ENCODE results near the gene HDHD2.

Gene HDHD2

DNA sequence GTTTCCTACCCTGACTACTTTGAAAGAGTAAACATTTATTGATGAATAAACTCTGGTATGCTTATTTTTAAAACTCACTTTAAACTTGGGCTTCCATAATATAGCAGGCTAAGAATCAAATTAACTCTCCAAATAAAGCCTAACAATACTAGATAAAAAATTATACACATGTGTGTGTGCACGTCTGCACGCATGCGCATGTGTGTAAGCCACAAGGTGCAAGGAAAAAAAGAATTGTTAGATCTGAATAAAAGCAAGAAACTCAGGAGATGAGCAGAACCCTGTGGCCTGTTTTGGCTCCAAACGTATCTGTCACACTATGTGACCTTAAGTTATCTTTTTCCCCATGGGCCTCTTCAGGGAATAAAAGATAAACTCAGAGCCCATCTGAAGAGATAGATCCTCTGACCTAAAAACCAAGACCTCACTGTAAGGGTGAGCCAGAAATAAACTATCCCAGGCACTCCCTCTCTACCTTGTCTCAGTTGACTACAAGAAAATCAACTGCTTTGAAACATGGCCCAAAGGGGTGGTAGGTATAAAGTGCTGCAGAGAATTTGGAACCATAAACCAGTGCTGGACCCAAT is 6.3 kb downstream of the HDHD2 start:
- DNase-seq = no peak

DNA sequence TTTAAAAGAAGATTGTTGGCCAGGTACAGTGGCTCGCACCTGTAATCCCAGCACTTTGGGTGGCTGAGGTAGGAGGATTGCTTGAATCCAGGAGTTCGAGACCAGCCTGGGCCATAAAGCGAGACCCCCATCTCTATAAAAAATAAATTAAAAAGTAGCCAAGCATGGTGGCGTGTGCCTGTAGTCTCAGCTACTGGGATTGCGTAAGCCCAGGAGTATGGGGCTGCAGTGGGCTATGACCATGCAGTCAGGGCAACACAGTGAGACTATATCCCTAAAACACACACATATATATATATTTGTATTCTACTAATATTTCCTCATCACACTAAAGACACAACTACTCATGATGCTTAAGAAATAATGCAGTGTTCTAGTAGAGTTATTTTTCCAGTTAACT is 7.1 kb downstream of the HDHD2 start:
- DNase-seq = no peak

- DNase-seq = no peak
These were observed 9.0 kb downstream of the HDHD2 start for GRCh38 chr18:47141289-47141688.

DNA sequence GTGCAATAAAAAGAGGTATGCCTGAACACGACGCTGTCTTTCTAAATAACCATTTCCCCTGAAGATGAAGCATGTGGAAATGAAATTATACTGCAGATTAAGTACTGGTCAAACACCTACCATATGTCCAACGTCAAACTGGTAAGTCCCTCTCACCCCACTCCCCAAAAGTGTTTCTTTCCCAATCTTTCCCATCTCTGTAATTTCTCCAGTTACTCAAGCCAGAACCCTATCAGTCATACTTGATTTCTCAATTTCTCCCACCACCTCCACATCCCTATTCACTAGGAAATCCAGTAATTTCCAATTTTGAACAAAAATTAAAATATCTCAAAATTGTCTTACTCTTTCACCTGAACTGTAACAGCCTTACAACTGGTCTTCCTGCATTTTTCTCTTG is 29.2 kb downstream of the HDHD2 start:
- no peak for DNase-seq

DNA sequence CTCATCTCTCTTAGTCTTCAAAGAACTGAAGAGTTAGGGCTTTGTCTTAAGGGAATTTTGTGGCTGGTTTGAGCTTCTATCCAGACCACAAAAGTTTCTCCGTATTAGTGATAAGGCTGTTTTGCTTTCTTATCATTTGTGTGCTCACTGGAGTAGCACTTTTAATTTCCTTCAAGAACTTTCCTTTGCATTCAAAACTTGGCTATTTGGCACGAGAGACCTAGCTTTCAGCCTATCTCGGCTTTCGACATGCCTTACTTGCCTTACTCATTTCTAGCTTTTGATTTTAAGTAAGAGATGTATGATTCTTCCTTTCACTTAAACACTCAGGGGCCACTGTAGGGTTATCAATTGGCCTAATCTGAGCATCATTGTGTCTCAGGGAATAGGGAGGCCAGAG is 29.9 kb downstream of the HDHD2 start:
- no peak for DNase-seq

DNA sequence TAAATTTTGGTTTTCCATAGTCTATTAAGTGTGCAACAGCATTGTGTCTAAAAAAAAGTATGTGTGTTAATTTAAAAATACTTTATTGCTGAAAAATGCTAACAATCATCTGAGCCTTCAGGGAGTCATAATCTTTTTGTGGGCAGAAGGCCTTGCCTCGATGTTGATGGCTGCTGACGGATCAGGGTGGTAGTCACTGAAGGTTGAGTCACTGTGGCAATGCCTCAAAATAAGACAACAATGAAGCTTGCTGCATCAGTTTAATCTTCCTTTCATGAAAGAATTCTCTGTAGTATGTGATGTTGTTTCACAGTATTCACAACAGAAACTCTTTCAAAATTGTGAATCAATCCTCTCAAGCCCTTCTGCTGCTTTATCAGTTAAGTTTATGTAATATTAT is 31.3 kb downstream of the HDHD2 start:
- no peak for DNase-seq

- no peak for DNase-seq
These were observed 35.1 kb downstream of the HDHD2 start for GRCh38 chr18:47115205-47115604.

GRCh38 chr18:47113796-47114540 is 36.3 kb downstream of the HDHD2 start:
- DNase-seq = no peak

GRCh38 chr18:47110492-47111274 is 39.6 kb downstream of the HDHD2 start:
- no peak for DNase-seq

DNA sequence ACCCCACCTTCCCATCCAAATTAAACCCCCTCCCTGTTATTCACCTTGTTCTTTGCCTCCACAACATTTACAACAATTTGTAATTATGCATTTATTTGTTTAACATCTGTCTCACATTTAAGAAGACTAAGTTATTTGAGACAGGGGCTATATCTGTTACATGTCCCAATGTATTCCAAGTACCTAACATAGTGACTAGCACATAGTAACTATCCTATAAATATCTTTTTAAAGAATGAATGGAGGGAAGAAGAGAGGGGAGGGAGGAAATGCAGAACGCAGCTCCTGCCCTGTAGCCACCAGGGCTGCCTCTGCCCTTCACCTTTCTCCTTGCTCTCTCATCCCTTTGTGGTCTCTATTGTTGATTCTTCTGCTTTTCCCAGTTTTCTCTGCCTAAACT is 40.6 kb downstream of the HDHD2 start:
- DNase-seq = no peak

- DNase-seq = no peak
These were observed 41.3 kb downstream of the HDHD2 start for GRCh38 chr18:47108998-47109405.

DNA sequence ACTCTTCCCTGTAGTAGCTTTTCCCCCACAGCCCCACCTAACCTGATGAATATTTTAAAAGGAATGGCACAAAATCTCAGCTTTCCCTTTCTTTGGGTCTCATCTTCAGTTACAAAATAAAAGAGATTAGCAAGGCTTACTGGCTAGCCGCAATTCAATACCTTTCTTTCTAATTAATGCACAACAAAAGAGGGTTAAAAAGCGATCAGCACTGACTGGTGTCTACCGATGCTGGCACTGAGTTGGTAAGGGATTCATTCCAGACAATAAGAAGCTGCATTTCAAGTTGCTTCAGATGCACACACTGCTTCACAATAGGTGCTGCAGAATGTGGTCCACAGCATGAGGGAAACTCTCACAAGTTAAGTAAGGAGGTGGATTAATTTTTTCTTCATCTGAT is 41.9 kb downstream of the HDHD2 start:
- no peak for DNase-seq

- no peak for DNase-seq
These were observed 50.0 kb downstream of the HDHD2 start for GRCh38 chr18:47100212-47100831.

DNA sequence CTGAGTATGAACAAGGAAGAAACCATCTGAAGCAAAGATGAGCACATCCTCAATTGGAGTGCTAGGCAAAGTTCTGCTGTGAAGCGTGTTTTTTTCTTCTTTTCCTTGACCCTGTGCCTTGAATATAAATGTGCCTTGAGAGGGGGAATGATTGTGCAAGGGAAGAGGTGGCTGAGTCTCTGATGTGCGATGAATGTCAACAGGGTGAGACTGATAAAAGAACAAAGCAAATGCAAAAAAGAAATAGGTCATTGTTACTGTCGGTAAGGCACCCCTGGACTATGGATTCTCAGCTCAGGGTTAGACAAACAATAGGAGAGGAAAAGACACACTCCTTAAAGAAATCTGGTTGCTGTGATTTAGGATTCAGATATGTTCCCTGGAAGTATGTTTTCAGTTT is 54.5 kb downstream of the HDHD2 start:
- no peak for DNase-seq

DNA sequence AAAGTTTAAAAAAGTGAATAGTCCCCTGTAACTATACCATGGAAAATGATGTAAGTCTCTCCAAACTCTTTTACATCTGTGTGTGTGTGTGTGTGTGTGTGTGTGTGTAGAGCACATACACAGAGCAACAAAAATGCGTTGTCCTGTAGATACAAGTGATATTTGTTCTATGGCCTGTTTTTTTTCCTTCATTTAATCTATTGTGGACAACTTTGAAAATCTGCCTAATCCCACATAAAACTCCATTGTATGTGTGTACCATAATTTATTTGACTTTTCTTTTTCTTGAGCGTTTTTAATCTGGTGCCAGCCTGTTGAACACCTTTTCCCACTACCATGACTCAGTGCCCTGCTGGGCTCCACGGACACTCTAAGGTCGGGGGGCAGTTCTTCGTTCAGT is 62.6 kb downstream of the HDHD2 start:
- DNase-seq = no peak

GRCh38 chr18:47081578-47081977 is 68.7 kb downstream of the HDHD2 start:
- DNase-seq = no peak

- no peak for DNase-seq
These were observed 69.4 kb downstream of the HDHD2 start for GRCh38 chr18:47080872-47081271.

GRCh38 chr18:47077111-47077510 is 73.2 kb downstream of the HDHD2 start:
- no peak for DNase-seq

GRCh38 chr18:47075098-47075883 is 75.0 kb downstream of the HDHD2 start:
- no peak for DNase-seq

DNA sequence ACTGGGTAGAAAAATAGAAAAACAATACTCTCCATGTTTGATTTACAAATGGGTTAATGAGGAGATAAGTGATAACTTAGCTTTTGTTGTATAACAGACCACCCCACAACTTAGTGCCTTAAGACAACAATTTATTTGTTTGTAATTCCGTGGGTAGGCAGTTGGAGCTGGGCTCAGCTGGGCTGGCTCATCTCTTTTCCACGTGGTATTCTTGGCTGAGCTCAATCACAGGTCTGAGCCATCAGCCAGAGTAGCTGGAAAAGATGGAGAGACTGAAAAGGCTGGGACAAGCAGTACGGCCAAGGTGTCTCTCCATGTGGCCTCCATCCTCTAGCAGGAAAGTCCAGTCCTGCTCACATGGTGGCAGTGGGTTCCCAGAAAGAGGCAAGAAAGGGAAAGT is 82.7 kb downstream of the HDHD2 start:
- no peak for DNase-seq

- DNase-seq = no peak
These were observed 87.2 kb downstream of the HDHD2 start for GRCh38 chr18:47063096-47063495.

GRCh38 chr18:47062471-47062870 is 87.8 kb downstream of the HDHD2 start:
- DNase-seq = no peak
